Measurements from ENCODE around the gene NLRC3.

NLRC3 gene, protein sequence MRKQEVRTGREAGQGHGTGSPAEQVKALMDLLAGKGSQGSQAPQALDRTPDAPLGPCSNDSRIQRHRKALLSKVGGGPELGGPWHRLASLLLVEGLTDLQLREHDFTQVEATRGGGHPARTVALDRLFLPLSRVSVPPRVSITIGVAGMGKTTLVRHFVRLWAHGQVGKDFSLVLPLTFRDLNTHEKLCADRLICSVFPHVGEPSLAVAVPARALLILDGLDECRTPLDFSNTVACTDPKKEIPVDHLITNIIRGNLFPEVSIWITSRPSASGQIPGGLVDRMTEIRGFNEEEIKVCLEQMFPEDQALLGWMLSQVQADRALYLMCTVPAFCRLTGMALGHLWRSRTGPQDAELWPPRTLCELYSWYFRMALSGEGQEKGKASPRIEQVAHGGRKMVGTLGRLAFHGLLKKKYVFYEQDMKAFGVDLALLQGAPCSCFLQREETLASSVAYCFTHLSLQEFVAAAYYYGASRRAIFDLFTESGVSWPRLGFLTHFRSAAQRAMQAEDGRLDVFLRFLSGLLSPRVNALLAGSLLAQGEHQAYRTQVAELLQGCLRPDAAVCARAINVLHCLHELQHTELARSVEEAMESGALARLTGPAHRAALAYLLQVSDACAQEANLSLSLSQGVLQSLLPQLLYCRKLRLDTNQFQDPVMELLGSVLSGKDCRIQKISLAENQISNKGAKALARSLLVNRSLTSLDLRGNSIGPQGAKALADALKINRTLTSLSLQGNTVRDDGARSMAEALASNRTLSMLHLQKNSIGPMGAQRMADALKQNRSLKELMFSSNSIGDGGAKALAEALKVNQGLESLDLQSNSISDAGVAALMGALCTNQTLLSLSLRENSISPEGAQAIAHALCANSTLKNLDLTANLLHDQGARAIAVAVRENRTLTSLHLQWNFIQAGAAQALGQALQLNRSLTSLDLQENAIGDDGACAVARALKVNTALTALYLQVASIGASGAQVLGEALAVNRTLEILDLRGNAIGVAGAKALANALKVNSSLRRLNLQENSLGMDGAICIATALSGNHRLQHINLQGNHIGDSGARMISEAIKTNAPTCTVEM

DNA sequence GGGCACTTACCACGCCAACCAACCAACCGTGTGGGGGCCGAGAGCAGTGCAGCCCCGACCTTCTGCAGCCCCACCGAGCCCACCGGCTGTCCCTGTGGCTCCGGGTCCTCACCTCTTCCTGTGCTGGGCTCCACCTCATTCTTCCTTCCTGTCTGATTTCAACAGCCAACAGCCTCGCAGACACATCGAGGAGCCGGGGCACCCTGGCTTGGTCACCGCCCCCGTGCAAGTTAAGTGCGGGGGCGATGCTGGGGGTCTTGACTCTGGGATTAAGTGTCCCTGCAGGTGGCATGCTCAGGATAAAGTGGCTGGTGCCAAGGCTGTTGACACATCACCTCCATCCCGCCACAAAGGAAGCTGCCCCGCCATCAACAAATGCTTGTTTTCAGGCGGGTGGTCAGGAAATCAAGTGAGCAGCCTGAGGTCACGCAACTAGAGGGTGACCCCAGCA is at the start of gene NLRC3:
TSS of gene NLRC3 (minus strand) at position 102 of the 451 bp plus-strand sequence. CDS start 12,367 bp downstream, outside the sequence.
- Histone ChIP-seq H3K4me1 (peaks cover 0 to 8% (median 3%) of the 10 kb centered on the region in 4 donors), H3K9me3 (no peaks in the 10 kb centered on the region), H3K36me3 (peaks cover 0 to 5% (median 0%) of the 10 kb centered on the region in 3 donors), H3K27ac (no peak within 1 kb of the TSS), H3K4me3 (no peak within 1 kb of the TSS), H3K27me3 (peaks cover 0 to 27% of the 10 kb centered on the region in 2 donors)
- intact Hi-C loops (cut with DNase I; ENCODE audit: low total_unique reads), result no loop called here
- DNase-seq, result no peak
- TF ChIP-seq, protein P1, sequence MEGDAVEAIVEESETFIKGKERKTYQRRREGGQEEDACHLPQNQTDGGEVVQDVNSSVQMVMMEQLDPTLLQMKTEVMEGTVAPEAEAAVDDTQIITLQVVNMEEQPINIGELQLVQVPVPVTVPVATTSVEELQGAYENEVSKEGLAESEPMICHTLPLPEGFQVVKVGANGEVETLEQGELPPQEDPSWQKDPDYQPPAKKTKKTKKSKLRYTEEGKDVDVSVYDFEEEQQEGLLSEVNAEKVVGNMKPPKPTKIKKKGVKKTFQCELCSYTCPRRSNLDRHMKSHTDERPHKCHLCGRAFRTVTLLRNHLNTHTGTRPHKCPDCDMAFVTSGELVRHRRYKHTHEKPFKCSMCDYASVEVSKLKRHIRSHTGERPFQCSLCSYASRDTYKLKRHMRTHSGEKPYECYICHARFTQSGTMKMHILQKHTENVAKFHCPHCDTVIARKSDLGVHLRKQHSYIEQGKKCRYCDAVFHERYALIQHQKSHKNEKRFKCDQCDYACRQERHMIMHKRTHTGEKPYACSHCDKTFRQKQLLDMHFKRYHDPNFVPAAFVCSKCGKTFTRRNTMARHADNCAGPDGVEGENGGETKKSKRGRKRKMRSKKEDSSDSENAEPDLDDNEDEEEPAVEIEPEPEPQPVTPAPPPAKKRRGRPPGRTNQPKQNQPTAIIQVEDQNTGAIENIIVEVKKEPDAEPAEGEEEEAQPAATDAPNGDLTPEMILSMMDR (IDR thresholded peaks at IDR 0.05), result no peak

DNA sequence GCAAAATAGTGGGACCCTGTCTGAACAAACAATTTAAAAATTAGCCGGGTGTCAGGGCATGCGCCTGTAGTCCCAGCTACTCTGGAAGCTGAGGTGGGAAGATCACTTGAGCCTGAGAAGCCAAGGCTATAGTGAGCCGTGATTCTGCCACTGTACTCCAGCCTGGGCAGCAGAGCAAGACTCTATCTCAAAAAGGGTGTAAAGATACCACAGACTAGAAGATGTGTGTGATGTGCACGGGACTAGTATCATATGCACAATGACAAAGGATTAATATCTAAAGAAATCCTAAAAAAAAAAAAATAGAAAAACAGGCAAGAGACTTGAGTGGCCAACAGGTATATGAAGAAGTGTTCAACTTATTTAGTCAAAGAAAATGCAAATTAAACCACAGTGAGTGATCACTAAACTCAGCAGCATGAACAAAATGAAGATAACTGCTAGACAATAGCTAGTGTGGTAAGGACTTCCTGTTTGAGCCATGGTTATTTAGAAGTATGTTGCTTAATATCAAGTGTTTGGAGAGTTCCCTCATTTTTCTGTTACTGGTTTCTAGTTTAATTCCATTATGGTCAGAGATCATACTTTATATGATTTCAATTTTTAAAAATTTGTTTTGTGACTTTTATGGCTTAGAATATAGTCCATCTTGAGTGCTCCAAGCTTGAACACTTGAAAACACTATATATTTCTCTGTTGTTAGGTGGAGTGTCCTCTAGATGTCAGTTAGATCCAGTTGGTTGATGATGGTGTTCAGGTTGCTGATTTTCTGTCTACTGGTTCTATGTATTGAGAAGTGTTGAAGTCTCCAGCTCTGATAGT is 48.9 kb upstream of the NLRC3 start:
- Histone ChIP-seq H3K9me3 (no peaks in the 10 kb centered on the region), H3K27ac (no peak overlapping the region), H3K36me3 (no peaks in the 10 kb centered on the region), H3K4me3 (no peak overlapping the region), H3K4me1 (no peaks in the 10 kb centered on the region), H3K27me3 (no peaks in the 10 kb centered on the region)
- TF ChIP-seq, protein P1 (IDR thresholded peaks at IDR 0.05), result no peak
- DNase-seq, result no peak
- intact Hi-C loops (cut with DNase I; ENCODE audit: low total_unique reads), result no loop called here

DNA sequence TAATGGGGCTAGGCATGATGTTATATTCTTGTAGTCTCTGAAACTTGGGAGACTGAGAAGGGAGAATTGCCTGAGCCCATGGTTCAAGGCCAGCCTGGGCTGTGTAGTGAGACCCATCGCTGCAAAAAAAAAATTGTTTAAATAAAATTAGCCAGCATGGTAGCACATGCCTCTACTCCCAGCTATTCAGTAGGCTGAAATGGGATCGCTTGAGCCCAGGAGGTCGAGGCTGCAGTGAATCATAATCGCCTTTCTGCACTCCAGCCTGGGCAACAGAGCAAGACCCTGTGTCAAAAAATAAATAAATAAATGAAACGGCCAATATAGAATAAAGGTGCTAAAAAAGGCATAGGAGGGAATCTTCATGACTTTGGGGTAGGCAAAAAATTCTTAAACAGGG is 48.1 kb upstream of the NLRC3 start:
- Histone ChIP-seq H3K27ac (no peak overlapping the region), H3K27me3 (no peaks in the 10 kb centered on the region), H3K9me3 (no peaks in the 10 kb centered on the region), H3K4me1 (no peaks in the 10 kb centered on the region), H3K4me3 (no peak overlapping the region), H3K36me3 (no peaks in the 10 kb centered on the region)
- TF ChIP-seq, protein P1 (IDR thresholded peaks at IDR 0.05), result no peak
- no peak for DNase-seq
- intact Hi-C loops (cut with DNase I; ENCODE audit: low total_unique reads), result no loop called here

DNA sequence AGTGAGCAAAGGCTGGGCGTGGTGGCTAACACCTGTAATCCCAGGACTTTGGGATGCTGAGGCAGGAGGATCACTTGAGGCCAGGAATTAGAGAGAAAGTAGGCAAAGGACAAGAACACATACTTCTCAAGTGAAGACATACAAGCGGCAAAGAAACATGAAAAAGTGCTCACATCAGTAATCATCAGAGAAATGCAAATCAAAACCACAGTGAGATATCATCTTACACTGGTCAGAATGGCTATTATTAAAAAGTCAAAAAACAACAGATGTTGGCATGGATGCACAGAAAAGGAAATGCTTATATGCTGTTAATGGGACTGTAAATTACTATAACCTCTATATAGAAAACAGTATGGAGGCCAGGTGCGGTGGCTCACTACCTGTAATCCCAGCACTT is 46.4 kb upstream of the NLRC3 start:
- Histone ChIP-seq H3K4me3 (no peak overlapping the region), H3K27me3 (no peaks in the 10 kb centered on the region), H3K9me3 (no peaks in the 10 kb centered on the region), H3K36me3 (no peaks in the 10 kb centered on the region), H3K27ac (no peak overlapping the region), H3K4me1 (no peaks in the 10 kb centered on the region)
- TF ChIP-seq, protein P1 (IDR thresholded peaks at IDR 0.05), result no peak
- intact Hi-C loops (cut with DNase I; ENCODE audit: low total_unique reads), result no loop called here
- no peak for DNase-seq

DNA sequence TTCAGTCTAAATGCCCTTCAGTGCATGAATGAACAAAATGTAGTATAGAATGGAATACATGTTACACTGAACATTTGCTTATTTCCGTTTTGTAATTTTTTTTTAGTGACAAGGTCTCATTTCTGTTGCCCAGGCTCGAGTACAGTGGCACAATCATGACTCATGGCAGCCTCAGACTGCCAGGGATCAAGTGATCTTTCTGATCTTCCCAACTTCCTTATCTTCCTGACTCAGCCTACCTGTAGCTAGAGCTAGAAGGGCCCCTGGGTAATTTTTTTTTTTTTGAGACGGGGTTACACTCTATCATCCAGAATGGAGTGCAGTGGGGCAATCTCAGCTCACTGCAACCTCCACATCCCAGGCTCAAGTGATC is 41.6 kb upstream of the NLRC3 start:
- no peak overlapping the region for H3K27ac ChIP-seq
- TF ChIP-seq, protein P1 (IDR thresholded peaks at IDR 0.05), result no peak
- no peak overlapping the region for H3K4me3 ChIP-seq
- no peak for DNase-seq
- no peaks in the 10 kb centered on the region for H3K27me3 ChIP-seq
- intact Hi-C loops (cut with DNase I; ENCODE audit: low total_unique reads), result no loop called here
- no peaks in the 10 kb centered on the region for H3K4me1 ChIP-seq
- H3K36me3 ChIP-seq, result no peaks in the 10 kb centered on the region
- no peaks in the 10 kb centered on the region for H3K9me3 ChIP-seq

Measured in tibial artery (tissue), 4 donors.